ENCODE measurements around the gene NKX1-2.

NKX1-2 gene

DNA sequence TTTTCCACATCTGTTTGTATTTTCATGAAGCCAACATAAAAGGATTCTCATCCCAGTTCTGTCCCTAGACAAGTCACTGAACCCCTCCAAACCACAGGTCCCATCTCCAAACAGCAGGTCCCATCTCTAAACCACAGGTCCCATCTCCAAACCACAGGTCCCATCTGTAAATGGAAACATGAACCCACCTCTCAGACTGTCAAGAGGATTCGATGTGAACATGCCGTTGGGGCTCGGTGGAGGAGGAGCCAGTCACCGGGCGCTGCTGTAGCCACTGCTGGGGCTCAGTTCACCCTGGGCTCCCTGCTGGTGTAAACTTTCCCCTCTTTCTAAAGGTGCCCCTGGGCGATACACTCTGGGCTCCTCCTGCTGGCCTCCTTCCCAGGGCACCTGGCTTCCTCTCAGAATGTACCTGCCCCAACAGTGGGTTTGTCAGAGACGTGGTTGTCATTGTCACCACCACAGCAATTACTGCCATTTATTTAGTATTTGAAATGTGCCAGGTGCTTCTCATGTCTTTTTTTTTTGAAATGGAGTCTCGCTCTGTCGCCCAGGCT, 24.8 kb upstream of the NKX1-2 start:
- no peak for DNase-seq (ENCODE audit: low spot score)

GRCh38 chr10:124473070-124473469, 23.2 kb upstream of the NKX1-2 start:
- no peak for DNase-seq (ENCODE audit: low spot score)

GRCh38 chr10:124472071-124472470, 22.2 kb upstream of the NKX1-2 start:
- DNase-seq (ENCODE audit: low spot score) = no peak

DNA sequence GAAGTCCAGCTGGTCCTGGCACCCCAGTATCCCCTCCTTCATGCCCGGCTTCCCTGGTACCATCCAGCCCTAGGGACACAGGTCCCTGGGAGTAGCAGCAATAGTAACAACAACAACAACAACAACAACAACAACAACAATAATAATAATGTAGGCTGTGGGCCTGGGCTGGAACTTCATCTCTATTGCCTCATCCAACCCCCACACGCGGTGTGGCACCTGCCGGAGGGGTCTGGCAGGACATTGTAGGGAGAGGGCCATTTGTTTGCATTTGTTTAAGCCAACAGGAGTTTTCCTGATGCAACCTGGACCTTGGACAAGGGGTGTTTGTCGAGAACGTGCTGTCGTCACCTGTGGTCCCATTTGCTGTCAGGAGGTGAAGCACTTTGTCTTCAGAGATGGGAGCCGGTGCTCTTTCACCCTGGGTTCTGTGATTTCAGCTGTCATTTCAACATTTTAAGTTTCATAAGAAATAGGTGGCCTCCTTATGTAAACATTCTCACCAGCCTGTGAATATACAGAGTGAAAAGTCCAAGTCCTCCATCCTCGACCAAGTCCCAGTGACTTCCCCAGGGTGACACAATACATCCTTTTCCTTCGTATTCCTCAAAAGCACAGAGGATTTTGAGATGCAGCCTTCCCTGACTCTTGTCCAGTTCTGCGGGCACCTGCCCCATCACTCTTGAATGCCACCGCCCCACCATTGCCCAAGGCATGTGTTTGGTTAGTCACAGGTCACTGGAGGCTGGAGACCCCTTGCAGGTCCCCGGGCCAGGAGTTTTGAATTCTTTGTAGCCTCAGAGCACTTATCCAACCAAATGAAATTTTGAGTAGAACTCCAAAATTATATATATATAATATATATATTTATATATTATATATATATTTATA, 21.0 kb upstream of the NKX1-2 start:
- DNase-seq (ENCODE audit: low spot score) = peak; percentile 87

DNA sequence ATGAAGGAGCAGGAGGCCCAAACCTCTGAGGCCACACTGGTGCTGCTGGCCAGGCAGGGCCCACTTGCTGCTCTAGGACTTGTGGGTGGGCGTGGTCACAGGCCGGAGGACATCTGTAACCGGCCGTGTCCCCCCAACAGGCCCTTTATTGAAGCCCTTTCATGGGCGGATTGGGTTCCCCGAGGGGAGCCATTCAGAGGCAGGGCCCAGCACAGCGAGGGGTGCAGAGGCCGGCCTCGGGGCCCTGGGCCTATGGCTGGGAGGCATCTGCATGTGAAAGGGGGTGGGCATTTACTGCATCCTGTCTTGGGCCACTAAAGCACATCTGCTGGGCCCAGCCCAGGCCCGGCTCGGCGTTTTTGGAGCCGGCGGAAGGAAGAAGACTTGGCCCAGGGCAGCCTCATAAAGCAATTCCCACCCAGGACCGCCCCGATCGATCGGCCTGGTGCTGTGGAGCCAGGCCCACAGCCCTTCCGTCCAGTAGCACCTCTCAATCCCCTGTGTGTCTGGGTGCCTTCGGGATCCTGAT, 20.2 kb upstream of the NKX1-2 start:
- DNase-seq (ENCODE audit: low spot score) = no peak

DNA sequence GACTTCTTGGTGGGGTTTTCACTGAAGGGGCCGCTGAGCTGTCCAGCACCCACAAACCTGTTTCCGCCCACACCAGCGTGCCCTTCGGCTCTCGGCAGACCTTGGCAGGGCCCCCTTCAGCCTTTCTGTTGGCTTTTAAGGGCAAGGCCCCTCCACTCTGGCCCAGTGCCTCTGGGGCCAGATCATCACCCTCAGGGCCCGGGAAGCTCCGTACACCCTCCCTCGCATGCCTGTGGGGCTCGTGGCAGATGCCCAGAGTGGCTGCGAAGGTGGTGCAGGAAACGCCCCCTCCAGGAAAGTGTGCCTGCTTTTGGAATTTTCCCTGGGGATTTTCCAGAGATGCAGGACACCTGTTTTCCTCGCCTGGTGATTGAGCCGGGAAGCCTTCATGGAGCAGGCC, 18.8 kb upstream of the NKX1-2 start:
- no peak for DNase-seq (ENCODE audit: low spot score)

DNA sequence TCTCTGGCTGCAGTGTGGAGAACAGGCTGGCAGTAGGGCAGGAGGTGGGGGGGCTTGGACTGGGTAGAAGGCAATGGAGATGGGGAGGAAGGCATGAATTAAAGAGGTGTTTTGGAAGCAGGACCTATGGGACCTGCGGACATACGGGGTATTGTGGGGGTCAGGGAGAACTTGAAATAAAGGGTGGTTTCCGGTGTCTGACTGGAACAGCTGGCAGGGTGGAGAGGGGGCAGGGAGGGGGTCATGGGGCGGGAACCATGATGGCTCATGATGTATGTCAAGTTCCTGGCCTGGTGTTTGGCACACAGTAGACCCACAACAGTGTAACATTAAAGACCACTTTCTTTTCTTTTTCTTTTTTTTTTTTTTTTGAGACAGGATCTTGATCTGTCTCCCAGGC, 17.3 kb upstream of the NKX1-2 start:
- DNase-seq (ENCODE audit: low spot score) = no peak

- DNase-seq (ENCODE audit: low spot score) = no peak
Measured at GRCh38 chr10:124465777-124466488, 16.1 kb upstream of the NKX1-2 start.

- no peak for DNase-seq (ENCODE audit: low spot score)
Measured at GRCh38 chr10:124465003-124465776, 15.4 kb upstream of the NKX1-2 start.

DNA sequence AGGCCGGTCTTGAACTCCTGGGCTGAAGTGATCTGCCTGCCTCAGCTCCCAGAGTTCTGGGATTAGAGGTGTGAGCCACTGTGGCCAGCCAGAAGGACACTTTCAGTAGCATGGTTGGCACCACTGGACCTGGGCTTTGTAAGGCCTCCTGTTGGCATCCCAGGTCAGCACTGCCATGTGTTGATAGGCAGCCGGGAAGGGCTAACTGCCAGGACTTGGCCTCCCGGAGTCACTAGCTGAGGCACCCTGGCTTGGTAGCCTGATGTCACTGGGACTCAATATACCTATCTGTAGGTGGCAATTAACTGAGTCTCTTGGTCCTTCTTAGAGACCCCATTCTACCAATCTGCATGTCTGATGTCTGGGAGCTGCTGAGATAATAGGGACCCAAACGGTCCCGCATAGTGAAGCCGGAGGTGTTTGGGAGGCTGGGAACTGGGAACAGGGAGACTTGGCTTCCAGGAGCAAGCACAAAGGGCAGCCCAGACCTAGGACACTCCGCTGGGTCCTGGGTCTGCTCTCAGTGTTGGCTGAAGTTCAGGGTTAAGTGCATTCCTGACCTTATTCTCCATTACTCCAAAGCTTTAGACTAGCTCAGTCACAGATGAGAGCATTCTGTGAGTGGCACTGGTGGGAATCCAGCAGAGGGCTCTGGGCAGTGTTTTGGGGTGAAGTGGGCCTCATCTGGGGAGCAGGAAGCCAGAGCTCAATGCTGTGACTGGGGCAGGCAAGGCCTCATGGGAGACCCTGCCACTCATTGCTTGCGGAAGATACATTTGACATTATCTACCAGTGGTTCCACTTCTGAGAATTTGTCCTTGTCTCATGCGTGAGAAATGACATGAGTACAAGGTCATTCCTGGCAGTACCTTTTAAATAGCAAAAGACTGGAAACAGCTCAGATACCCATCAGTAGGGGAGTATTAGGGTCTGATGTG, 14.5 kb upstream of the NKX1-2 start:
- no peak for DNase-seq (ENCODE audit: low spot score)

DNA sequence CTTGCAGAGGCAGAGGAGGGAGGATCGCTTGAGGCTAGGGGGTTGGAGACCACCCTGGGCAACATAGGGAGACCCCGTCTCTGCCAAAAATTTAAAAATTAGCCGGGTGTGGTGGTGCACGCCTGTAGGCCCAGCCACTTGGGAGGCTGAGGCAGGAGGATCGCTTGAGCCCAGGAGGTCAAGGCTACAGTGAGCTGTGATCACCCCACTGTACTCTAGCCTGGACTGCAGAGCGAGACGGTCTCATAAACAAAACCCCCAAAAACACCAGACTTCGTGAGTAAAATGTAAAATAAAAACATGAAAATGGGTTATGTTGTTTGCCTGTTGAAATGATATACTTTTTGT, 12.5 kb upstream of the NKX1-2 start:
- DNase-seq (ENCODE audit: low spot score) = no peak

- DNase-seq (ENCODE audit: low spot score) = peak; percentile 83
Measured at GRCh38 chr10:124461642-124462347, 12.0 kb upstream of the NKX1-2 start, which contains the start of gene LHPP. LHPP (plus strand) TSS chr10:124461823; CDS start chr10:124461863, 40 bp downstream.

DNA sequence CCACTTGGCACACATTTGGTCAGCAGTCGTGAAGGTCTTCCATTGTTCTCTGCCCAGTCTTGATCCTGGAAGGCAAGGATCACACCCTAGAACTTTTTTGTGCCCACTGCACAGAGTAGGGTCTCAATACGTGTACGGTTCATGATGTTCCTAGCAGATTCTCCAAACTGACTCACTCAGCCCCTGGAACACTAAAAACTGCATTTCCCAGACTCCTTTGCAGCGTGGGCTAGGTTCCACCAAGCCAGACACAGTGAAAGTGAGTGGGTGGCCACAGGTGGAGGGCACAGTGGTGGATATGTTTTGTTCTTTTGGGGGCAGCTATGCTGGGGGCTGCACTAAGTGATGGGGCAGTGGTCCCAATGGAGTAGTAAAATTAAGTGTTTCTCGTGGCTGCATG, 10.3 kb upstream of the NKX1-2 start:
- DNase-seq (ENCODE audit: low spot score) = no peak

GRCh38 chr10:124459395-124459794, 9.6 kb upstream of the NKX1-2 start:
- DNase-seq (ENCODE audit: low spot score) = no peak

- DNase-seq (ENCODE audit: low spot score) = no peak
Measured at GRCh38 chr10:124458889-124459288, 9.1 kb upstream of the NKX1-2 start.

DNA sequence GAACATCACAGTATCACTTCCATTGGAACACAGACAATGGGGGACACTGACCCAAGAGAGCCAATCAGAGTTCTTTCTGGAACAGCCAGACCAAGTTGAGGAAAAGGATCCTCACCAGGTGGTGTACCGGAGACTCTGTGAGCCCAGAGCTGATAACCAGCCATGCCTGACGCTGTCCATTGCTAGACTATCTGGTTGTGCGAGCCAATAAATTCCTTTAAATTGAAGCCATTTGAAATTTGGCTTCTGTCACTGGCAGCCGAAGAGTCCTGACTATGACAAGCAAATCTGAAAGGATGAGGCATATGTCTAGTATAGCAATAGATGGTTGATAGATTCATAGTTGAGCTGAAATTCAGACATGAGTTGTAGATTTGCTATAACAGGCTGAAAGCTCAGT, 8.6 kb upstream of the NKX1-2 start:
- DNase-seq (ENCODE audit: low spot score) = no peak

GRCh38 chr10:124455441-124455840, 5.6 kb upstream of the NKX1-2 start:
- DNase-seq (ENCODE audit: low spot score) = no peak

DNA sequence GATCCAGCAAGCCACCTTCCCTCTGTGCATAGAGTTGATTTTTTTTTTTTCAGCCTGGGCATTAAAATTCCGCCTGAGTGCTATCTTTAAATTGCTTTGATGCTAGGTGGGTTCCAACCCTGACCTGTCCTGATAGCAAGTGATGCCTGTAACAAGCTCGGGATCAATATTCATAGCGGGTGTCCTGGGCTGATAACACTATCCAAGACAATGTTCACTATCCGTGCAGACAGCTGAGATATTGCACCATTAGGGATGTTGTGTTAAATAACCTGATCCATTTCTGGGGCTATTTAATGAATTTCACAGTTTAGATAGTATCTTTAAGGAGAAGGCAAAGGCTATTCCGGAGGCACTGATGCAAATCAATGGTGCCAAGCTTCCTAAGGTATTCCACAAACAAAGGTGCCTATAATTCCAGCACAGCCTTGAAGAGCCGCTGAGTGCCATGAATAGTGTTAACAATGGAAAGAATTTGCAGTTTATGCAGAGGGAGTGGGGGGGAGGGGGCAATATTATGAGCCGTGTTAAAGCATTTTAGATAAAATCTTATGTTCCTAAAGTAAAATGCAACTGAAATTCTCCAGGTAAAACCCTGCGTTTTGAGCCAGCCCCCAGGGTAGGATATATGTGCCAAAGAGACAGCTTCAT, 4.2 kb upstream of the NKX1-2 start:
- DNase-seq (ENCODE audit: low spot score) = no peak

GRCh38 chr10:124451276-124451675, 1.4 kb upstream of the NKX1-2 start:
- DNase-seq (ENCODE audit: low spot score) = no peak

DNA sequence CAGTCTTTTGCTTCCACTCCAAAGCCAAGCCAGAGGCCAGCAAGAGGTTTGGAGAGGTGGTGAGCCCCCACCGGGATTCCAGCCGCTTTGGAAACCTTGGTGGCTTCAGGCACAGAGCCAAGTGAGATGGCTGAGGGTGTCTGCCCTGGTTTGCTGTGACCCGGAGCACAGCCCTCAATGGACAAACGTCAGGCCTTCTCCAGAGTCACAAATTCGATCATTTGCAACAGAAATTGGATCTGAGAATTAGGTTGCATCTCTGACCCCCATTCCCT, 885 bp upstream of the NKX1-2 start:
- no peak for DNase-seq (ENCODE audit: low spot score)

All from HuH-7.5 (cell line).